H1 (cell line): ENCODE results near the gene FERMT2. TPM values are rescaled to one million over a fixed set of nuclear protein-coding genes. Genes with fewer than 3 reads are reported as not detected.

Experiments used
- CTCF ChIA-PET: fragments of 300-600 bp; sonication (Branson Sonifier 250); formaldehyde crosslinking; loops from one replicate; lab custom pipeline; 2021; ENCODE audit not compliant: partially characterized antibody; lab: Charles Lee
- POLR2A ChIA-PET: fragments of 300-600 bp; sonication (Branson Sonifier 250); formaldehyde crosslinking; loops from one replicate; lab custom pipeline; 2021; ENCODE audit warnings: inconsistent platforms; ENCODE audit not compliant: partially characterized antibody; lab: Charles Lee
- DNase-seq, 2 experiments: peaks; one replicate each; pipeline versions ENCODE4 v3.0.0 to v3.0.0-alpha.2; 2010 to 2022; ENCODE audit warnings: low spot score in 2 of 2, low read depth in 1 of 2, mixed read lengths in 1 of 2
- FAIRE-seq: peaks from 2 replicates; lab custom pipeline; 2011; peaks lifted over from hg19 to GRCh38; lab: Jason Lieb, UNC
- H2AFZ ChIP-seq: 2 replicates; pipeline ENCODE4 v1.8.1; 2012; ENCODE audit warnings: low read length, inconsistent platforms
- H2AK5ac ChIP-seq: 2 replicates; pipeline ENCODE4 v1.6.1; 2013; ENCODE audit warnings: low read depth, low read length
- H2BK120ac ChIP-seq: replicated peaks from 2 replicates; pipeline ENCODE3; 2013; ENCODE audit warnings: low read depth, low read length, inconsistent platforms
- H2BK12ac ChIP-seq: 2 replicates; pipeline ENCODE4 v1.6.1; 2013; ENCODE audit warnings: low read depth, low read length
- H2BK15ac ChIP-seq: 2 replicates; pipeline ENCODE4 v1.6.1; 2013; ENCODE audit warnings: low read length
- H2BK20ac ChIP-seq: 2 replicates; pipeline ENCODE4 v1.6.1; 2013; ENCODE audit warnings: low read length
- H2BK5ac ChIP-seq: 2 replicates; pipeline ENCODE4 v1.6.1; 2013; ENCODE audit warnings: low read depth, low read length
- H3K14ac ChIP-seq: 2 replicates; pipeline ENCODE4 v1.6.1; 2013; ENCODE audit warnings: inconsistent platforms; ENCODE audit not compliant: insufficient read length
- H3K18ac ChIP-seq: 2 replicates; pipeline ENCODE4 v1.6.1; 2013; ENCODE audit warnings: low read length; ENCODE audit errors: extremely low read depth
- H3K23ac ChIP-seq: 2 replicates; pipeline ENCODE4 v1.6.1; 2013; ENCODE audit warnings: inconsistent platforms; ENCODE audit not compliant: insufficient read length
- H3K23me2 ChIP-seq: 2 replicates; pipeline ENCODE4 v1.6.1; 2013; ENCODE audit warnings: low read depth, low read length
- H3K27ac ChIP-seq: 2 replicates; pipeline ENCODE4 v1.6.1; 2011; ENCODE audit warnings: low read depth, low read length, inconsistent platforms
- H3K27me3 ChIP-seq, 4 experiments: replicated peaks in 1 of 4; 1 replicate in 1 of 4; 2 replicates in 3 of 4; pipeline versions ENCODE4 v1.6.1 to v1.8.1; 2011 to 2013; ENCODE audit warnings: low read length in 3 of 4, mild to moderate bottlenecking in 3 of 4, inconsistent platforms in 2 of 4, mixed read lengths in 2 of 4, moderate library complexity in 1 of 4; ENCODE audit not compliant: control insufficient read depth in 3 of 4, insufficient read depth in 3 of 4; ENCODE audit errors: extremely low read depth in 1 of 4
- H3K36me3 ChIP-seq, 4 experiments: 2 replicates each; pipeline versions ENCODE4 v1.6.1 to v1.8.1; 2011 to 2013; ENCODE audit warnings: mild to moderate bottlenecking in 4 of 4, low read length in 3 of 4, moderate library complexity in 2 of 4, control low read depth in 1 of 4, inconsistent platforms in 1 of 4; ENCODE audit not compliant: insufficient read depth in 4 of 4, control insufficient read depth in 2 of 4
- H3K4ac ChIP-seq: replicated peaks from 2 replicates; pipeline ENCODE3; 2013; ENCODE audit warnings: low read length, low read depth, mixed read lengths, inconsistent platforms; ENCODE audit not compliant: insufficient read length
- H3K4me1 ChIP-seq, 4 experiments: replicated peaks in 1 of 4; 1 replicate in 1 of 4; 2 replicates in 3 of 4; pipeline versions ENCODE4 v1.6.1 to v1.8.1; 2011 to 2013; ENCODE audit warnings: low read length in 3 of 4, inconsistent platforms in 2 of 4, mixed read lengths in 1 of 4; ENCODE audit not compliant: insufficient read depth in 4 of 4, control insufficient read depth in 3 of 4
- H3K4me2 ChIP-seq, 2 experiments: 2 replicates each; pipeline versions ENCODE4 v1.6.1 to v1.8.1; 2011 to 2013; ENCODE audit warnings: low read depth in 2 of 2, low read length in 2 of 2, control low read depth in 1 of 2, inconsistent platforms in 1 of 2, mild to moderate bottlenecking in 1 of 2; ENCODE audit not compliant: insufficient read depth in 1 of 2
- H3K4me3 ChIP-seq, 4 experiments: fragments of 200-600, 300-600 bp in 1 of 4; sonication (generic), shearing (Covaris generic), sonication (Bioruptor Twin) in 1 of 4; 2 replicates each; pipeline versions ENCODE4 v1.5.1 to v1.8.1; 2011 to 2016; ENCODE audit warnings: low read length in 4 of 4, low read depth in 3 of 4, control low read depth in 2 of 4, inconsistent platforms in 2 of 4, mild to moderate bottlenecking in 2 of 4, mixed read lengths in 1 of 4, moderate library complexity in 1 of 4; ENCODE audit not compliant: insufficient read depth in 2 of 4; ENCODE audit errors: extremely low read depth in 1 of 4
- H3K56ac ChIP-seq: replicated peaks from 2 replicates; pipeline ENCODE3; 2013; ENCODE audit warnings: low read depth, mild to moderate bottlenecking, mixed read lengths, low read length, inconsistent platforms; ENCODE audit not compliant: insufficient read length
- H3K79me1 ChIP-seq: 2 replicates; pipeline ENCODE4 v1.6.1; 2013; ENCODE audit warnings: low read depth, low read length, control low read depth
- H3K79me2 ChIP-seq, 2 experiments: 2 replicates each; pipeline versions ENCODE4 v1.6.1 to v1.8.1; 2012 to 2013; ENCODE audit warnings: low read length in 2 of 2, mild to moderate bottlenecking in 2 of 2, inconsistent platforms in 1 of 2; ENCODE audit not compliant: insufficient read depth in 2 of 2, control insufficient read depth in 1 of 2
- H3K9ac ChIP-seq, 4 experiments: replicated peaks in 1 of 4; 1 replicate in 1 of 4; 2 replicates in 3 of 4; pipeline versions ENCODE4 v1.6.1 to v1.8.1; 2011 to 2013; ENCODE audit warnings: low read depth in 3 of 4, low read length in 3 of 4, control low read depth in 2 of 4, mild to moderate bottlenecking in 2 of 4, moderate library complexity in 2 of 4, inconsistent platforms in 1 of 4; ENCODE audit errors: extremely low read depth in 1 of 4
- H3K9me3 ChIP-seq, 2 experiments: 2 replicates each; pipeline versions ENCODE4 v1.6.1 to v1.8.1; 2012 to 2013; ENCODE audit warnings: mild to moderate bottlenecking in 2 of 2, moderate library complexity in 2 of 2, control low read depth in 1 of 2, inconsistent platforms in 1 of 2, low read depth in 1 of 2, low read length in 1 of 2, mixed read lengths in 1 of 2; ENCODE audit not compliant: insufficient read depth in 2 of 2
- H4K20me1 ChIP-seq, 2 experiments: replicated peaks in 1 of 2; 2 replicates each; pipeline versions ENCODE3 to v1.8.1; 2011 to 2013; ENCODE audit warnings: inconsistent platforms in 2 of 2, low read length in 2 of 2, mild to moderate bottlenecking in 1 of 2; ENCODE audit not compliant: insufficient read depth in 2 of 2, control insufficient read depth in 1 of 2
- H4K5ac ChIP-seq: 2 replicates; pipeline ENCODE4 v1.6.1; 2013; ENCODE audit warnings: low read length, low read depth, mixed read lengths, inconsistent platforms; ENCODE audit not compliant: insufficient read length
- H4K8ac ChIP-seq: 2 replicates; pipeline ENCODE4 v1.8.0; 2013; ENCODE audit warnings: mild to moderate bottlenecking, moderate library complexity, low read length, inconsistent platforms; ENCODE audit not compliant: insufficient read depth; ENCODE audit errors: extremely low read depth
- H4K91ac ChIP-seq: replicated peaks from 2 replicates; pipeline ENCODE3; 2013; ENCODE audit warnings: low read length, mixed read lengths, inconsistent platforms; ENCODE audit not compliant: insufficient read length
- NANOG ChIP-seq: IDR thresholded peaks from 2 replicates; pipeline ENCODE4 v1.6.1; 2011; ENCODE audit warnings: low read length, low read depth, mild to moderate bottlenecking, inconsistent platforms; ENCODE audit not compliant: insufficient read depth, poor library complexity, severe bottlenecking
- POLR2AphosphoS5 ChIP-seq: IDR thresholded peaks from 2 replicates; pipeline ENCODE4 v1.6.1; 2011; ENCODE audit warnings: low read depth, low read length
- POU5F1 ChIP-seq: IDR thresholded peaks from 2 replicates; pipeline ENCODE4 v1.6.1; 2011; ENCODE audit warnings: low read depth, mild to moderate bottlenecking, low read length, moderate library complexity
- SUZ12 ChIP-seq: fragments of 200-600 bp; sonication (generic); IDR thresholded peaks from 2 replicates; pipeline ENCODE4 v1.6.1; 2012; ENCODE audit warnings: mild to moderate bottlenecking, inconsistent platforms, low read length, moderate library complexity, mixed read lengths
- TBP ChIP-seq: IDR thresholded peaks from 2 replicates; pipeline ENCODE4 v1.6.1; 2011; ENCODE audit warnings: low read depth, low read length, improper control_type of control experiment
- TEAD4 ChIP-seq: IDR thresholded peaks from 2 replicates; pipeline ENCODE4 v1.6.1; 2012; ENCODE audit warnings: low read depth, low read length, inconsistent platforms, mixed read lengths
- ZNF274 ChIP-seq: IDR thresholded peaks from 2 replicates; pipeline ENCODE4 v1.7.0; 2012; ENCODE audit warnings: low read length, borderline replicate concordance; ENCODE audit errors: extremely low read depth
- WGBS, 2 experiments: shearing (Covaris generic) in 1 of 2; methylation state at CpG; one replicate each; pipeline versions ENCODE4 v1.1.6 to v1.1.7; 2013 to 2015; ENCODE audit warnings: low lambda C conversion rate in 2 of 2, mixed read lengths in 2 of 2, inconsistent platforms in 1 of 2, low coverage in 1 of 2, missing lambda C conversion rate in 1 of 2; ENCODE audit not compliant: insufficient replicate concordance in 2 of 2, insufficient coverage in 1 of 2, insufficient read length in 1 of 2; ENCODE audit errors: extremely low coverage in 1 of 2, missing lambda C conversion rate in 1 of 2; 5-methylcytosine and 5-hydroxymethylcytosine counted together
- polyA plus RNA-seq, 7 experiments: library from polyadenylated mRNA; depleted of rRNA in 3 of 7; stranded (reverse) in 5 of 7; unstranded in 2 of 7; fragments of >200 nt in 5 of 7; fragments of 200-250 nt in 2 of 7; gene quantifications; 1 replicate in 5 of 7; 2 replicates in 1 of 7; 4 replicates in 1 of 7; pipeline versions ENCODE4 v1.2.1 to v1.2.3, GENCODE V29; 2011 to 2013; ENCODE audit warnings: missing spikeins in 2 of 7, mixed read lengths in 2 of 7
- total RNA-seq: library from RNA; stranded (reverse); fragmentation: NEBNext Ultra II Directional; extraction: Animal tissue kit (Norgen Biotek cat#: 25700); gene quantifications from 2 replicates; pipeline ENCODE4 v1.2.1, GENCODE V29; 2021
- TF ChIP-seq, protein P1 (sequence below): IDR thresholded peaks from 2 replicates; pipeline ENCODE4 v1.6.1; 2012; ENCODE audit warnings: inconsistent platforms
- TF ChIP-seq, protein P2 (sequence below): IDR thresholded peaks from 2 replicates; pipeline ENCODE4 v1.6.1; 2012; ENCODE audit warnings: low read length, inconsistent platforms
- TF ChIP-seq, protein P3 (sequence below), 3 experiments: IDR thresholded peaks; 1 replicate in 2 of 3; 2 replicates in 1 of 3; pipeline versions ENCODE4 v1.5.1 to v1.6.1; 2011; ENCODE audit warnings: low read length in 3 of 3, mild to moderate bottlenecking in 3 of 3, inconsistent platforms in 2 of 3, low read depth in 1 of 3, moderate library complexity in 1 of 3; ENCODE audit not compliant: insufficient read depth in 1 of 3; ENCODE audit errors: control extremely low read depth in 1 of 3

Gene FERMT2
- total and polyA plus RNA-seq, 2 of the 8 experiments (the other 6 are each of a cell fraction or from before 2014, with no cell fraction given): 53.3 to 142 TPM

DNA sequence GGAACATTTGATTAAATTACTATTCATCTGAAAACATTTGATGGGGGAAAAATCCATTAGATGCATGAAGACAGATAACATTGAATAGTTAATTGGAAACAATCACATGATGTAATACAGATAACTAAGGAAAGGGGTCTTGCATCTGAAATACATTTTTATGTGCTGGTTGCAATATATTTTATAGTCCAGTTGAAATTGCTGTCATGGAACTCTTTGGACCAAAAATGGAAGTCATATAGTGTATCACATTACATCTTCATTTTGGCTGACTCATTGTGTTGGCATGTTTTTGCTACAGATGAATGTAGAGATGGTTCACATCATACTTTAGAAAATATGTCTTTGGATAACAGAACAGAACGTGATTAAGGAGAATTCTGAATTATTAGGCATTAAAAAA, 116.4 kb downstream of the FERMT2 start:
- no peak overlapping the region for H3K9ac ChIP-seq
- ChIA-PET POLR2A (no interaction called here), CTCF (no interaction called here)
- no peaks in the 10 kb centered on the region for H3K79me1 ChIP-seq
- no peak overlapping the region for H2BK20ac ChIP-seq
- no peak overlapping the region for H3K18ac ChIP-seq
- no peak overlapping the region for H2BK15ac ChIP-seq
- no peaks in the 10 kb centered on the region for H3K36me3 ChIP-seq
- DNase-seq (no peak), FAIRE-seq (no peak)
- H3K14ac ChIP-seq: no peak overlapping the region
- H2AFZ ChIP-seq: no peak overlapping the region
- peak overlapping the region; percentile 97 for H4K5ac ChIP-seq
- H4K20me1 ChIP-seq: no peaks in the 10 kb centered on the region
- no peaks in the 10 kb centered on the region; a peak in 1 of 4 replicates for H3K9me3 ChIP-seq
- H3K27me3 ChIP-seq: no peaks in the 10 kb centered on the region
- H2BK120ac ChIP-seq: no peak overlapping the region
- no peak overlapping the region for H3K4ac ChIP-seq
- H4K91ac ChIP-seq: no peak overlapping the region
- no peak overlapping the region for H3K27ac ChIP-seq
- no peak overlapping the region for H2AK5ac ChIP-seq
- H2BK5ac ChIP-seq: no peak overlapping the region
- no peak overlapping the region for H3K23ac ChIP-seq
- no peak overlapping the region for H3K56ac ChIP-seq
- H2BK12ac ChIP-seq: no peak overlapping the region
- H3K4me3 ChIP-seq: no peak overlapping the region
- WGBS, 2 experiments: 86% methylated on average over 1 of the region's 1 CpG; no CpG with 5 or more reads in 1 of the 2 experiments
- no peak overlapping the region for H3K4me2 ChIP-seq
- H3K23me2 ChIP-seq: no peaks in the 10 kb centered on the region
- no peak overlapping the region for H4K8ac ChIP-seq
- H3K4me1 ChIP-seq: peaks cover 2 to 13% (median 5%) of the 10 kb centered on the region in 4 experiments
- H3K79me2 ChIP-seq: no peaks in the 10 kb centered on the region
- TF ChIP-seq NANOG (no peak), TBP (no peak), TEAD4 (no peak), POU5F1 (no peak), ZNF274 (no peak), POLR2AphosphoS5 (no peak), SUZ12 (no peak)
- TF ChIP-seq, protein P1, sequence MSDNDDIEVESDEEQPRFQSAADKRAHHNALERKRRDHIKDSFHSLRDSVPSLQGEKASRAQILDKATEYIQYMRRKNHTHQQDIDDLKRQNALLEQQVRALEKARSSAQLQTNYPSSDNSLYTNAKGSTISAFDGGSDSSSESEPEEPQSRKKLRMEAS: no peak
- TF ChIP-seq, protein P2, sequence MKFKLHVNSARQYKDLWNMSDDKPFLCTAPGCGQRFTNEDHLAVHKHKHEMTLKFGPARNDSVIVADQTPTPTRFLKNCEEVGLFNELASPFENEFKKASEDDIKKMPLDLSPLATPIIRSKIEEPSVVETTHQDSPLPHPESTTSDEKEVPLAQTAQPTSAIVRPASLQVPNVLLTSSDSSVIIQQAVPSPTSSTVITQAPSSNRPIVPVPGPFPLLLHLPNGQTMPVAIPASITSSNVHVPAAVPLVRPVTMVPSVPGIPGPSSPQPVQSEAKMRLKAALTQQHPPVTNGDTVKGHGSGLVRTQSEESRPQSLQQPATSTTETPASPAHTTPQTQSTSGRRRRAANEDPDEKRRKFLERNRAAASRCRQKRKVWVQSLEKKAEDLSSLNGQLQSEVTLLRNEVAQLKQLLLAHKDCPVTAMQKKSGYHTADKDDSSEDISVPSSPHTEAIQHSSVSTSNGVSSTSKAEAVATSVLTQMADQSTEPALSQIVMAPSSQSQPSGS: no peak
- TF ChIP-seq, protein P3, sequence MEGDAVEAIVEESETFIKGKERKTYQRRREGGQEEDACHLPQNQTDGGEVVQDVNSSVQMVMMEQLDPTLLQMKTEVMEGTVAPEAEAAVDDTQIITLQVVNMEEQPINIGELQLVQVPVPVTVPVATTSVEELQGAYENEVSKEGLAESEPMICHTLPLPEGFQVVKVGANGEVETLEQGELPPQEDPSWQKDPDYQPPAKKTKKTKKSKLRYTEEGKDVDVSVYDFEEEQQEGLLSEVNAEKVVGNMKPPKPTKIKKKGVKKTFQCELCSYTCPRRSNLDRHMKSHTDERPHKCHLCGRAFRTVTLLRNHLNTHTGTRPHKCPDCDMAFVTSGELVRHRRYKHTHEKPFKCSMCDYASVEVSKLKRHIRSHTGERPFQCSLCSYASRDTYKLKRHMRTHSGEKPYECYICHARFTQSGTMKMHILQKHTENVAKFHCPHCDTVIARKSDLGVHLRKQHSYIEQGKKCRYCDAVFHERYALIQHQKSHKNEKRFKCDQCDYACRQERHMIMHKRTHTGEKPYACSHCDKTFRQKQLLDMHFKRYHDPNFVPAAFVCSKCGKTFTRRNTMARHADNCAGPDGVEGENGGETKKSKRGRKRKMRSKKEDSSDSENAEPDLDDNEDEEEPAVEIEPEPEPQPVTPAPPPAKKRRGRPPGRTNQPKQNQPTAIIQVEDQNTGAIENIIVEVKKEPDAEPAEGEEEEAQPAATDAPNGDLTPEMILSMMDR (IDR thresholded peaks at IDR 0.05; ENCODE audit: control extremely low read depth in 1 of 3, insufficient read depth in 1 of 3, low read depth in 1 of 3, low read length in 3 of 3): no peak
